AG04449 (cell line): Measurements from ENCODE around the gene DACH2.

Source experiments
- CTCF ChIA-PET: fragments of 350-600 bp; formaldehyde crosslinking; extraction: SDS; loops from one replicate; lab custom pipeline; 2021; ENCODE audit warnings: antibody characterized with exemption; lab: Yijun Ruan, JAX
- POLR2A ChIA-PET: fragments of 400-600, 350-600 bp; formaldehyde crosslinking; extraction: SDS; loops from one replicate; lab custom pipeline; 2020; ENCODE audit warnings: antibody characterized with exemption, inconsistent platforms; lab: Yijun Ruan, JAX
- DNase-seq: peaks from one replicate; pipeline ENCODE4 v3.0.0-alpha.2; 2010; ENCODE audit warnings: low read depth, low spot score
- H3K4me3 ChIP-seq: 2 replicates; pipeline ENCODE4 v1.5.1; 2011; ENCODE audit warnings: low read depth, mild to moderate bottlenecking, control low read depth, low read length
- TF ChIP-seq, protein P1 (sequence below): IDR thresholded peaks from one replicate; pipeline ENCODE4 v1.5.1; 2011; ENCODE audit warnings: mild to moderate bottlenecking, moderate library complexity, low read length, control low read depth, inconsistent platforms; ENCODE audit not compliant: insufficient read depth; ENCODE audit errors: missing control alignments

The DACH2 gene

DNA sequence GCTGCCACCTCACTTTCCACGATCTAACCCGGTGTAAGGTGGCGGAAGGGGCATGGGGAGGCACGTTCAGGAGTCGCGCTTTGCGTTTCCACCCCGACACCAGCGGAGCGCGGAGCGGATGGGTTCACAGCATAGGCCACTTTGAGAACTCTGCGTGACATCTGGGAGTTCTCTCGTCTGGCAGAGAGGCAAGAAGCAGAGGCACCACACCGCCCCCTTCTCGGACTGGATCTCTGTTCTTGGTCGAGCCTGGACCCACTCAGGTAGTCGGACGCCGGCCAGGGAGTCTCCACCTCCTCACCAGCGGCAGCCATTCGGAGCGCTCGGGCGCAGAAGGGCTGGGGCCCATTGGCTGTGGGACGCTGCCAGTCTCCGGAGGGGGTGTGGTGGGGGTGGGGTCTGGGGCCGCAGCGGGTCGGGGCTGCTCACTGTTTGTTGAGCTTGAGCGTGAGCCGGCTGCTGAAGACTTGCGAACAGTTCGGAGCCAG is at the start of gene DACH2:
Gene DACH2, plus strand, starts transcription at position 428 of the 488 bp plus-strand sequence.
- peak within 1 kb of the TSS; percentile 61 for H3K4me3 ChIP-seq
- CTCF ChIA-PET: interaction anchor here (1.6 kb wide), 1 partner anchor 15 kb away, joined by 7 read pairs; no protein-coding TSS in a partner anchor
- peak; percentile 4 for DNase-seq
- TF ChIP-seq, protein P1, sequence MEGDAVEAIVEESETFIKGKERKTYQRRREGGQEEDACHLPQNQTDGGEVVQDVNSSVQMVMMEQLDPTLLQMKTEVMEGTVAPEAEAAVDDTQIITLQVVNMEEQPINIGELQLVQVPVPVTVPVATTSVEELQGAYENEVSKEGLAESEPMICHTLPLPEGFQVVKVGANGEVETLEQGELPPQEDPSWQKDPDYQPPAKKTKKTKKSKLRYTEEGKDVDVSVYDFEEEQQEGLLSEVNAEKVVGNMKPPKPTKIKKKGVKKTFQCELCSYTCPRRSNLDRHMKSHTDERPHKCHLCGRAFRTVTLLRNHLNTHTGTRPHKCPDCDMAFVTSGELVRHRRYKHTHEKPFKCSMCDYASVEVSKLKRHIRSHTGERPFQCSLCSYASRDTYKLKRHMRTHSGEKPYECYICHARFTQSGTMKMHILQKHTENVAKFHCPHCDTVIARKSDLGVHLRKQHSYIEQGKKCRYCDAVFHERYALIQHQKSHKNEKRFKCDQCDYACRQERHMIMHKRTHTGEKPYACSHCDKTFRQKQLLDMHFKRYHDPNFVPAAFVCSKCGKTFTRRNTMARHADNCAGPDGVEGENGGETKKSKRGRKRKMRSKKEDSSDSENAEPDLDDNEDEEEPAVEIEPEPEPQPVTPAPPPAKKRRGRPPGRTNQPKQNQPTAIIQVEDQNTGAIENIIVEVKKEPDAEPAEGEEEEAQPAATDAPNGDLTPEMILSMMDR: no peak
- POLR2A ChIA-PET: no interaction called here

DNA sequence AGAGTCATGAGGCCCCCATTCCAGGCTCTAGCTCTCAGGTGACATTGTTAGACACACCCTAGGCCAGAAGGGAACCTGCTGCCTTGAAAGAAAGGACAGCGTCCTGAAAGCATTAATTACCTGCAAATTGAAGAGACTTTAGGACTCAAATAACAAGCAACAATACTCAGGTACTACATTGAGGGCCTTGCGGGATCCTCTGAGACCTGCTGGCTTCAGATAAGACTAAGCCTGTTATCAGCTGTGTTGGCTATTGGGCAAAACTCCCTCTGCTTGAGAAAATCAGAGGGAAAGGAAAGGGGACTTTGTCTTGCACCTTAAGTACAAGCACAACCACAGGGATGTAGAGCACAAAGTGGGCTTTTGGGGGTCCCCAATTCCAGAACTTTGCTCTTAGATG is 45.9 kb upstream of the DACH2 start:
- H3K4me3 ChIP-seq: no peak overlapping the region
- TF ChIP-seq, protein P1: no peak
- no peak for DNase-seq
- ChIA-PET CTCF (no interaction called here), POLR2A (no interaction called here)

DNA sequence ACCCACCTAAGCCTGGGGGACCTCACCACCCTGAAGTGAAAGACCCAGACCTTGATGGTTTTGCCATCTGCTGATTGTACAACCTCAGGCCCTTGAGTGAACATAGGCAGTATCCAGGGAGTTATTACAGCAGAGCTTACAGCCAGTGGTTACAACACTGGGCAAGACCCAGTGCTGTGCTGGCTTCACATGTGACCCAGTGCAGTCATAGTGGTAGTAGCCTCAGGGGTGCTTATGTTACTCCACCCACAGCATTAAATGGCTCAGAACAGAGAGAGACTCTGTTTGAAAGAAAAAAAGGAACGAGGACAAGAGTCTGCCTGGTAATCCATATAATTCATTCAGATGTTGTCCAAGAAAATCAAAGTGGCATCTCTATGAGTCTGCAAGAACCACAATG is 45.2 kb upstream of the DACH2 start:
- ChIA-PET POLR2A (no interaction called here), CTCF (interaction anchor here (1.0 kb wide), 1 partner anchor 30 kb away, joined by 3 read pairs; no protein-coding TSS in a partner anchor)
- H3K4me3 ChIP-seq: no peak overlapping the region
- DNase-seq: no peak
- TF ChIP-seq, protein P1: no peak

DNA sequence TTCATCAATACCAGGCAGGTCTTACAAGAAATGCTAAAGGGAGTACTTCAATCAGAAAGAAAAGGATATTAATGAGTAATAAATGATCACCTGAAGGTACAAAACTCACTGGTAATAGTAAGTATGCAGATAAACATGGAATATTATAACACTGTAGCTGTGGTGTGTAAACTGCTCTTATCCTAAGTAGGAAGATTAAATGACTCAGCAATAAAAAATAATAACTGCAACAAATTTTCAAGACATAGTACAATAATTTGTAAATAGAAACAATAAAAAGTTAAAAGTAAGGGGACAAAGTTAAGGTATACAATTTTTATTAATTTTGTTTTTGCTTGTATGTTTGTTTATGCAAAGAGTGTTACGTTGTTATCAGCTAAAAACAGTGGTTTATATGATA is 43.7 kb upstream of the DACH2 start:
- no peak for DNase-seq
- CTCF ChIA-PET: no interaction called here
- TF ChIP-seq, protein P1: no peak
- no peak overlapping the region for H3K4me3 ChIP-seq
- POLR2A ChIA-PET: no interaction called here

DNA sequence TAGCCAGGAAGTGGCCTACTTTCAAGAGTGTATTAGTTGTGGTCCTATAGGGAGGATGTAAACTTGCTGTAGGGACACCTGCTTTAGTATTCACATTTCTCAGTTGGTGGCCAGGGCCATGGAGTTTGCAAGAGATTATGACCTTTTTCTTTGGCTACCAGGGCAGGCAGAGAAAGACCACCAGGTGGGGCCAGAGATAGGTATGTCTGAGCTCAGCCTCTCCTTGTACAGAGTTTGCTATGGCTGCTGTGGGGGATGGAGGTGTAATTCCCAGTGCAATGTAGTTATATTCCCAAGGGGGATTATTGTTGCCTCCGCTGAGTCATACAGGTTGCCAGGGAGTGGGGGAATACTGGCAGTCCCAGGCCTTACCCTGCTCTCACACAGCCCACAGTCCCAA is 26.3 kb upstream of the DACH2 start:
- TF ChIP-seq, protein P1: no peak
- ChIA-PET CTCF (no interaction called here), POLR2A (interaction anchor here (0.6 kb wide), 1 partner anchor 161 kb away, joined by 3 read pairs; no protein-coding TSS in a partner anchor)
- H3K4me3 ChIP-seq: no peak overlapping the region
- DNase-seq: no peak

DNA sequence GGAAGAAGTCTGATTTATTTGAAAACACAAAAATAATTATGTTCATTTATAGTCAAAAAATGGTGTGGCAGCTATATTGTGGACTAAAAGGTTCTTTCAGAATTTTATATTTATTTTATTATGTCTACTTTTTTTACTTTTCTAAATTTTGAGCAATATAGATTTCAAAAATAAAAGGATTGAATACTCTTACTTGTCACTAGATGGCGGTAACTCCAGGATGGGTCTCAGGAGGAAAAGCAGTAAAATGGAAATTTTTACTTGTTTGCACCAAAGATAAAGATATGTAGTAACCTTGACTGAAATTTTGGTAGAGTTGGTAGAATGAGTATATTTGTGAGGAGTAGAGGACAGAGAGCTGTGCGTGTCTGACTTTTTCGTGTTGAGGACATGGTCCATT is 14.5 kb upstream of the DACH2 start:
- ChIA-PET CTCF (interaction anchor here (0.8 to 2.1 kb wide), 7 partner anchors 13 to 170 kb away, joined by 3 to 7 read pairs (median 3); no protein-coding TSS in a partner anchor), POLR2A (no interaction called here)
- no peak overlapping the region for H3K4me3 ChIP-seq
- no peak for DNase-seq
- TF ChIP-seq, protein P1: peak; percentile 22
